A673 (cell line): Measurements from ENCODE around the gene KCNIP4.

ENCODE experiments used
- EZH2 ChIP-seq: fragments of 200-600 bp; sonication (generic); IDR thresholded peaks from 2 replicates; pipeline ENCODE4 v1.6.1; 2017; ENCODE audit warnings: borderline replicate concordance, low read depth, mild to moderate bottlenecking, mixed read lengths, antibody characterized with exemption, low read length; ENCODE audit not compliant: poor library complexity, severe bottlenecking
- TF ChIP-seq, protein P1 (sequence below): fragments of 300-800, 200-600 bp; sonication (generic); conservative IDR thresholded peaks from 2 replicates; pipeline ENCODE4 v1.5.1; 2017; ENCODE audit warnings: low read depth, mild to moderate bottlenecking, antibody characterized with exemption, low read length, moderate library complexity, mixed read lengths

DNA sequence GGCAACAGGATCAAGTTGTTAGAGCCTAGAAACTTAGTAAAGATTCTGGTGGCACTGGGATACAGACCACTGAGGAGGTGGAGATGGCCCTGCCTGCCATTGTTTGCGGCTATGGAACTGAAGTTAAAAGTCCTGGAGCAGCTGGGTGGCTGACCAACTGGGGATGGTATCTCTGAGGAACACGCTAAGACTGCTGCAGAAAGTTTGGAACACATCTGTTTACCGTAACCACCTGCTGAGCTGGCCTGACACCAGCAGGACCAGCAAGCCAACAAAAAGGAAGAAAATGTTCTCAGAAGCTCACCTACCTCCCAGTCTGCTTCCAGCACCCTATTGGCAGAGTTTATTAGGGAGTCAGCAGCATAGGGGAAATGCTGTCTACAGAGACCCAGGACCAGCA lies 1265.7 kb downstream of the KCNIP4 start:
- TF ChIP-seq, protein P1, sequence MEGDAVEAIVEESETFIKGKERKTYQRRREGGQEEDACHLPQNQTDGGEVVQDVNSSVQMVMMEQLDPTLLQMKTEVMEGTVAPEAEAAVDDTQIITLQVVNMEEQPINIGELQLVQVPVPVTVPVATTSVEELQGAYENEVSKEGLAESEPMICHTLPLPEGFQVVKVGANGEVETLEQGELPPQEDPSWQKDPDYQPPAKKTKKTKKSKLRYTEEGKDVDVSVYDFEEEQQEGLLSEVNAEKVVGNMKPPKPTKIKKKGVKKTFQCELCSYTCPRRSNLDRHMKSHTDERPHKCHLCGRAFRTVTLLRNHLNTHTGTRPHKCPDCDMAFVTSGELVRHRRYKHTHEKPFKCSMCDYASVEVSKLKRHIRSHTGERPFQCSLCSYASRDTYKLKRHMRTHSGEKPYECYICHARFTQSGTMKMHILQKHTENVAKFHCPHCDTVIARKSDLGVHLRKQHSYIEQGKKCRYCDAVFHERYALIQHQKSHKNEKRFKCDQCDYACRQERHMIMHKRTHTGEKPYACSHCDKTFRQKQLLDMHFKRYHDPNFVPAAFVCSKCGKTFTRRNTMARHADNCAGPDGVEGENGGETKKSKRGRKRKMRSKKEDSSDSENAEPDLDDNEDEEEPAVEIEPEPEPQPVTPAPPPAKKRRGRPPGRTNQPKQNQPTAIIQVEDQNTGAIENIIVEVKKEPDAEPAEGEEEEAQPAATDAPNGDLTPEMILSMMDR = no peak
- TF ChIP-seq EZH2 = no peak
